ENCODE measurements around the gene CEP112.

Gene CEP112

GRCh38 chr17:65601881-65602280 is 590.1 kb downstream of the CEP112 start:
- Histone ChIP-seq H2AFZ (ENCODE audit: low read depth, low read length, severe bottlenecking) (no peak overlapping the region), H3K4me3 (ENCODE audit: insufficient read depth, low read length, poor library complexity, severe bottlenecking) (no peak overlapping the region), H3K36me3 (ENCODE audit: low read length) (no peaks in the 10 kb centered on the region), H3K79me2 (ENCODE audit: insufficient read depth, low read length) (no peaks in the 10 kb centered on the region), H3K27ac (ENCODE audit: low read depth, low read length) (no peak overlapping the region), H3F3A (ENCODE audit: insufficient read depth) (no peaks in the 10 kb centered on the region), H3K27me3 (ENCODE audit: low read length) (no peaks in the 10 kb centered on the region), H3K4me2 (ENCODE audit: low read depth, low read length, poor library complexity, severe bottlenecking) (no peak overlapping the region), H3K9ac (ENCODE audit: low read length) (no peak overlapping the region), H3K9me3 (ENCODE audit: insufficient read depth, low read length) (no peaks in the 10 kb centered on the region), H3K9me2 (replicated peaks; ENCODE audit: insufficient read depth, low read length) (no peaks in the 10 kb centered on the region), H4K20me1 (ENCODE audit: low read depth, low read length) (no peaks in the 10 kb centered on the region)
- no peak for TF ChIP-seq CTCF (IDR thresholded peaks at IDR 0.05; ENCODE audit: insufficient read depth, low read length, poor library complexity, severe bottlenecking)
- TF ChIP-seq EZH2phosphoT487 (conservative IDR thresholded peaks at IDR 0.05; ENCODE audit: low read length): no peak

- Histone ChIP-seq H2AFZ (ENCODE audit: low read depth, low read length, severe bottlenecking) (no peak overlapping the region), H3K36me3 (ENCODE audit: low read length) (no peaks in the 10 kb centered on the region), H3K27ac (ENCODE audit: low read depth, low read length) (no peak overlapping the region), H3K4me2 (ENCODE audit: low read depth, low read length, poor library complexity, severe bottlenecking) (no peak overlapping the region), H3K4me3 (ENCODE audit: insufficient read depth, low read length, poor library complexity, severe bottlenecking) (no peak overlapping the region), H4K20me1 (ENCODE audit: low read depth, low read length) (no peaks in the 10 kb centered on the region), H3K9me2 (replicated peaks; ENCODE audit: insufficient read depth, low read length) (no peaks in the 10 kb centered on the region), H3K79me2 (ENCODE audit: insufficient read depth, low read length) (no peaks in the 10 kb centered on the region), H3F3A (ENCODE audit: insufficient read depth) (no peaks in the 10 kb centered on the region), H3K27me3 (ENCODE audit: low read length) (no peaks in the 10 kb centered on the region), H3K9me3 (ENCODE audit: insufficient read depth, low read length) (no peaks in the 10 kb centered on the region), H3K9ac (ENCODE audit: low read length) (no peak overlapping the region)
- TF ChIP-seq EZH2phosphoT487 (conservative IDR thresholded peaks at IDR 0.05; ENCODE audit: low read length) (no peak), CTCF (IDR thresholded peaks at IDR 0.05; ENCODE audit: insufficient read depth, low read length, poor library complexity, severe bottlenecking) (no peak)
These were observed 590.8 kb downstream of the CEP112 start for GRCh38 chr17:65601145-65601544.

GRCh38 chr17:65600518-65600917 is 591.4 kb downstream of the CEP112 start:
- H3K27me3 ChIP-seq (ENCODE audit: low read length): no peaks in the 10 kb centered on the region
- H3K9me3 ChIP-seq (ENCODE audit: insufficient read depth, low read length): no peaks in the 10 kb centered on the region
- H3K36me3 ChIP-seq (ENCODE audit: low read length): no peaks in the 10 kb centered on the region
- H2AFZ ChIP-seq (ENCODE audit: low read depth, low read length, severe bottlenecking): no peak overlapping the region
- no peak overlapping the region for H3K9ac ChIP-seq (ENCODE audit: low read length)
- H4K20me1 ChIP-seq (ENCODE audit: low read depth, low read length): no peaks in the 10 kb centered on the region
- no peaks in the 10 kb centered on the region for H3K9me2 ChIP-seq (replicated peaks; ENCODE audit: insufficient read depth, low read length)
- no peak for TF ChIP-seq CTCF (IDR thresholded peaks at IDR 0.05; ENCODE audit: insufficient read depth, low read length, poor library complexity, severe bottlenecking)
- TF ChIP-seq EZH2phosphoT487 (conservative IDR thresholded peaks at IDR 0.05; ENCODE audit: low read length): no peak
- no peaks in the 10 kb centered on the region for H3F3A ChIP-seq (ENCODE audit: insufficient read depth)
- no peak overlapping the region for H3K4me2 ChIP-seq (ENCODE audit: low read depth, low read length, poor library complexity, severe bottlenecking)
- H3K4me3 ChIP-seq (ENCODE audit: insufficient read depth, low read length, poor library complexity, severe bottlenecking): no peak overlapping the region
- no peaks in the 10 kb centered on the region for H3K79me2 ChIP-seq (ENCODE audit: insufficient read depth, low read length)
- no peak overlapping the region for H3K27ac ChIP-seq (ENCODE audit: low read depth, low read length)

Data from SU-DHL-6 (cell line).